ENCODE measurements around the gene CDK14. TPM values are rescaled to one million over a fixed set of nuclear protein-coding genes. Genes with fewer than 3 reads are reported as not detected.

CDK14 gene
- total and polyA plus RNA-seq, 2 of the 8 experiments (the other 6 are each of a cell fraction or from before 2014, with no cell fraction given), result 5.5 to 47.3 TPM

DNA sequence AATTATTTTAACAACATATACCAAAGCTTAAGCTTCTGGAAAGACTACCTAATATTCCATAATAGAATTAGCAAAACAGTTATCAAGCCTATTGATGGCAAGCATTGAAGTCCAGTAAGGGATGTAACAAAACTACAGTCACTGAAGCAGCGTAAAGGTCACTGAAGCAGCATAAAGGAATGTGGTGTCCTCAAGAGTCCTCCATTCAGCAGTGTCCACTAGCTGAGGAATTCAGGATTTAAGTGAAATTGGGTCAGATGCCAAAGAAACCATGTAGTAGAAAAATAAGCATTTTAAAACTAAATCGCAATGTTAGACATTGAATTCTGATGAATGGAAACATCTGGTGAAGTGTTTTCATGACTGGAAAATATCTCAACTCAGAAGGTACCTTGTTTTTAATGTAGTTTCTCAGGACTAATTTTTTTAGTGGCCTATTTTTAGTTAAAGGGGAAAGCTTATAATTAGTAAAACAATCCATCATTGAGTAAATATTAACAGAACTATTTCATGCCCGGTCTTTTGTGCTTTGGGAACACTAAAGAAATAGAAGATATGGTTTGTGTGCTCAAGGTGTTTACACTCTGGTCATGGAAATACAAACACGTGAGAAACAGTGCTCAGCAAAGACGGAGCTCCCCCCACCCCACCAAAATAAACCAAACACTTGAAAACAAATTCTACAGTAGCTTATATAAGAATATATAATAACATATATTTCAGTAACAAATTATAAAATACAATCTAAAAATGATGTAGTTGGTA is 121.4 kb downstream of the CDK14 start:
- H3K4me2 ChIP-seq (ENCODE audit: insufficient read depth in 1 of 2, low read depth in 2 of 2, low read length in 2 of 2), result no peak overlapping the region

More for the DNA sequence above, 121.4 kb downstream of the CDK14 start:
- no peak overlapping the region for H2BK15ac ChIP-seq (ENCODE audit: low read length)
- H3K79me1 ChIP-seq (ENCODE audit: low read depth, low read length), result no peaks in the 10 kb centered on the region
- H4K8ac ChIP-seq (ENCODE audit: extremely low read depth, insufficient read depth, low read length), result no peak overlapping the region
- no peak overlapping the region for H4K5ac ChIP-seq (ENCODE audit: insufficient read length, low read depth, low read length)
- WGBS, 2 experiments (ENCODE audit: extremely low coverage in 1 of 2, insufficient coverage in 1 of 2, insufficient read length in 1 of 2, insufficient replicate concordance in 2 of 2, low coverage in 1 of 2, low lambda C conversion rate in 2 of 2, missing lambda C conversion rate in 1 of 2), result 90% methylated on average over 5 of the region's 5 CpGs; no CpG with 5 or more reads in 1 of the 2 experiments
- no peak overlapping the region for H2BK5ac ChIP-seq (ENCODE audit: low read depth, low read length)
- H3K23ac ChIP-seq (ENCODE audit: insufficient read length), result no peak overlapping the region
- no peaks in the 10 kb centered on the region for H4K20me1 ChIP-seq (replicated peaks in 1 of 2; ENCODE audit: control insufficient read depth in 1 of 2, insufficient read depth in 2 of 2, low read length in 2 of 2)
- no peak overlapping the region for H3K9ac ChIP-seq (replicated peaks in 1 of 4; ENCODE audit: extremely low read depth in 1 of 4, low read depth in 3 of 4, low read length in 3 of 4)
- H2AK5ac ChIP-seq (ENCODE audit: low read depth, low read length), result no peak overlapping the region
- no peak overlapping the region for H3K27ac ChIP-seq (ENCODE audit: low read depth, low read length)
- H3K9me3 ChIP-seq (ENCODE audit: insufficient read depth in 2 of 2, low read depth in 1 of 2, low read length in 1 of 2), result peaks cover 6 to 8% of the 10 kb centered on the region in 2 experiments; a peak in 1 of 4 replicates
- H2AFZ ChIP-seq (ENCODE audit: low read length), result no peak overlapping the region
- no peak for DNase-seq (ENCODE audit: low read depth in 1 of 2, low spot score in 2 of 2)
- no peak overlapping the region for H3K4ac ChIP-seq (replicated peaks; ENCODE audit: insufficient read length, low read depth, low read length)
- H2BK20ac ChIP-seq (ENCODE audit: low read length), result no peak overlapping the region
- no peak overlapping the region for H3K14ac ChIP-seq (ENCODE audit: insufficient read length)
- no peak overlapping the region for H3K4me3 ChIP-seq (ENCODE audit: extremely low read depth in 1 of 4, insufficient read depth in 2 of 4, low read depth in 3 of 4, low read length in 4 of 4)
- no peak overlapping the region for H4K91ac ChIP-seq (replicated peaks; ENCODE audit: insufficient read length, low read length)
- no peaks in the 10 kb centered on the region for H3K4me1 ChIP-seq (replicated peaks in 1 of 4; ENCODE audit: control insufficient read depth in 3 of 4, insufficient read depth in 4 of 4, low read length in 3 of 4)
- no peak overlapping the region for H2BK12ac ChIP-seq (ENCODE audit: low read depth, low read length)
- H2BK120ac ChIP-seq (replicated peaks; ENCODE audit: low read depth, low read length), result no peak overlapping the region
- FAIRE-seq, result no peak
- no peak overlapping the region for H3K56ac ChIP-seq (replicated peaks; ENCODE audit: insufficient read length, low read depth, low read length)
- no peak for TF ChIP-seq USF2 (IDR thresholded peaks at IDR 0.05; ENCODE audit: low read length)
- TF ChIP-seq POLR2AphosphoS5 (IDR thresholded peaks at IDR 0.05; ENCODE audit: low read depth, low read length), result no peak
- TF ChIP-seq BCL11A (IDR thresholded peaks at IDR 0.05; ENCODE audit: low read depth in 2 of 2, low read length in 2 of 2), result no peak
- POLR2A ChIA-PET (ENCODE audit: partially characterized antibody), result no interaction called here
- CTCF ChIA-PET (ENCODE audit: partially characterized antibody), result interaction anchor here (1.8 to 3.6 kb wide), 2 partner anchors 9 to 19 kb away, joined by 4 to 39 read pairs; no protein-coding TSS in a partner anchor
- H3K23me2 ChIP-seq (ENCODE audit: low read depth, low read length), result no peaks in the 10 kb centered on the region
- H3K27me3 ChIP-seq (replicated peaks in 1 of 4; ENCODE audit: control insufficient read depth in 3 of 4, extremely low read depth in 1 of 4, insufficient read depth in 3 of 4, low read length in 3 of 4), result no peaks in the 10 kb centered on the region
- no peaks in the 10 kb centered on the region; a peak in 1 of 8 replicates for H3K36me3 ChIP-seq (ENCODE audit: control insufficient read depth in 2 of 4, insufficient read depth in 4 of 4, low read length in 3 of 4)
- no peak overlapping the region for H3K18ac ChIP-seq (ENCODE audit: extremely low read depth, low read length)
- no peaks in the 10 kb centered on the region for H3K79me2 ChIP-seq (ENCODE audit: control insufficient read depth in 1 of 2, insufficient read depth in 2 of 2, low read length in 2 of 2)
